ENCODE data around the gene DNAJC30.
"Not testable (repeated sequence)": the region's sequence is repeated elsewhere in the genome, so short reads cannot be mapped to it uniquely, and the experiment has no call there.

The DNAJC30 gene

GRCh38 chr7:73683056-73683787 is at the start of gene DNAJC30, which contains the start of gene BUD23:
DNAJC30 (minus strand) TSS chr7:73683453; CDS start chr7:73683423, 30 bp downstream.
BUD23 (plus strand) TSS chr7:73683597; CDS start chr7:73683626, 29 bp downstream.
- DNase-seq (ENCODE audit: low spot score) = peak; percentile 99

- DNase-seq (ENCODE audit: low spot score) = no peak
Observed at GRCh38 chr7:73732397-73732796, 49.1 kb upstream of the DNAJC30 start.

- no peak for DNase-seq (ENCODE audit: low spot score)
Observed at GRCh38 chr7:73730485-73730884, 47.2 kb upstream of the DNAJC30 start.

DNA sequence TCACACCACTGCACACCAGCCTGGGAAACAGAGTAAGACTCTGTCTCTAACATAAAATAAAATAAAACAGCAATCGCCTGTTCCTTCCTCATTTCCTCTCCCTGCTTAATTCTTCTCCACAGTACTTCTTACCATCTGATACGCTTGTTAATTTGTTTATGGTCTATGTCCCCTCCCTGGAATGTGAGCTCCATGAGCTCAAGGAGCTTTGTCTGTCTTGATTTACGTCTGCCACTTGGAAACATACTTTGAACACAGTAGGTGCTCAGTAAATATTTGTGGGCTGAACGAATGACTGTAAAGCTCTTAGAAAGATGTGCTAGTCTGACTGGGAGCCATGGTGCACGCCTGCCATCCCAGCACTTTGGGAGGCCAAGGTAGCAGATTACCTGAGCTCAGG is 45.3 kb upstream of the DNAJC30 start:
- no peak for DNase-seq (ENCODE audit: low spot score)

- no peak for DNase-seq (ENCODE audit: low spot score)
Observed at GRCh38 chr7:73727952-73728351, 44.7 kb upstream of the DNAJC30 start.

GRCh38 chr7:73726083-73726466 is 42.8 kb upstream of the DNAJC30 start:
- no peak for DNase-seq (ENCODE audit: low spot score)

- DNase-seq (ENCODE audit: low spot score) = no peak
Observed at GRCh38 chr7:73723813-73724212, 40.6 kb upstream of the DNAJC30 start.

DNA sequence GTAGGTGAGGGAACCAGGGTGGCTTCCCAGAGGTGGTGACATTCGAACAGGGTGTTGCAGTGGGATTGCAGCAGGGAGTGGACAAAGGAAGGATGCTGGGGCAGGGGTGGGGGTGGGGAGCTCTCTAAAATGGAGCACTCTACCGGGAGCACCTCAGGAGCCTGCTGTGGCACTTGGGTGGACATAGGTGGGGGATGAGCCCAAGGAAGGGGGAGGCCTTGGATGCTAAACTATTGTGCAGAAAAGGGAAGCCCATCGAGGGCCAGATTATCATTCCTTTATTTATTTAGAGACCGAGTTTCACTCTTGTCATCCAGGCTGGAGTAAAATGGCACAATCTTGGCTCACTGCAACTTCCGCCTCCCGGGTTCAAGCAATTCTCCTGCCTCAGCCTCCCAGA is 39.5 kb upstream of the DNAJC30 start:
- no peak for DNase-seq (ENCODE audit: low spot score)

DNA sequence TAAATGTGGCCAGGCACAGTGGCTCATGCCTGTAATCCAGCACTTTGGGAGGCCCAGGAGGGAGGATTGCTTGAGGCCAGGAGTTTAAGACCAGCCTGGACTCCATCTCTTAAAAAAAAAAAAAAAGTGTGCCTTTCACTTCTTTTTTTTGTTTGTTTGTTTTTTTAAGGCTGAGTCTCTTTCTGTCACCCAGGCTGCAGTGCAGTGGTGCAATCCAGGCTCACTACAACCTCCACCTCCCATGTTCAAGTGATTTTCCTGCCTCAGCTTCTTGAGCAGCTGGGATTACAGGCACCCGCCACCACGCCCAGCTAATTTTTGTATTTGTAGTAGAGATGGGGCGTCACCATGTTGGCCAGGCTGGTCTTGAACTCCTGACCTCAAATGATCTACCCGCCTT is 38.9 kb upstream of the DNAJC30 start:
- DNase-seq (ENCODE audit: low spot score) = not testable (repeated sequence)

DNA sequence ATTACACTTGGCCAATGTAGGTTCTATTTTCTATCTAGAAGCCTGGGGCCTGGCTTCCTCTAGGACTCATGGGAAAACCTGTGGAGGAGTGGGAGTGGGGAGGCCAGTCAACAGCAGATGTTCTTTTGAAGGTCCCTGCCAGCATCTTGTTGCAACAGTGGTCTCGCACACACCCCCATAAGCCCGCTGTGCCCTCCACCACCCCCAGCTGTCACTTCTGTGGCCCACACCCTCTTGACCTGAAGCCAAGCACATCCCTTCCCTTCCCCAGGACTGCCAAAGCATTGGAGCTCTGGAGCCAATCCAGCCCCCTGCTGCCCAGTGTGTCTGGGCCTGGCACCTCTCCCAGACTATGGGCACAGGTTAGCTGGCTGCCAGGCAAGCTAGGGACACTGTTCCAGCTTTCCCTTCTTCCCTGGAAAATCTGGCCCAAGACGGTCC is 38.1 kb upstream of the DNAJC30 start:
- no peak for DNase-seq (ENCODE audit: low spot score)

GRCh38 chr7:73720443-73720842 is 37.2 kb upstream of the DNAJC30 start:
- not testable (repeated sequence) for DNase-seq (ENCODE audit: low spot score)

- no peak for DNase-seq (ENCODE audit: low spot score)
Observed at GRCh38 chr7:73719806-73720169, 36.5 kb upstream of the DNAJC30 start.

DNA sequence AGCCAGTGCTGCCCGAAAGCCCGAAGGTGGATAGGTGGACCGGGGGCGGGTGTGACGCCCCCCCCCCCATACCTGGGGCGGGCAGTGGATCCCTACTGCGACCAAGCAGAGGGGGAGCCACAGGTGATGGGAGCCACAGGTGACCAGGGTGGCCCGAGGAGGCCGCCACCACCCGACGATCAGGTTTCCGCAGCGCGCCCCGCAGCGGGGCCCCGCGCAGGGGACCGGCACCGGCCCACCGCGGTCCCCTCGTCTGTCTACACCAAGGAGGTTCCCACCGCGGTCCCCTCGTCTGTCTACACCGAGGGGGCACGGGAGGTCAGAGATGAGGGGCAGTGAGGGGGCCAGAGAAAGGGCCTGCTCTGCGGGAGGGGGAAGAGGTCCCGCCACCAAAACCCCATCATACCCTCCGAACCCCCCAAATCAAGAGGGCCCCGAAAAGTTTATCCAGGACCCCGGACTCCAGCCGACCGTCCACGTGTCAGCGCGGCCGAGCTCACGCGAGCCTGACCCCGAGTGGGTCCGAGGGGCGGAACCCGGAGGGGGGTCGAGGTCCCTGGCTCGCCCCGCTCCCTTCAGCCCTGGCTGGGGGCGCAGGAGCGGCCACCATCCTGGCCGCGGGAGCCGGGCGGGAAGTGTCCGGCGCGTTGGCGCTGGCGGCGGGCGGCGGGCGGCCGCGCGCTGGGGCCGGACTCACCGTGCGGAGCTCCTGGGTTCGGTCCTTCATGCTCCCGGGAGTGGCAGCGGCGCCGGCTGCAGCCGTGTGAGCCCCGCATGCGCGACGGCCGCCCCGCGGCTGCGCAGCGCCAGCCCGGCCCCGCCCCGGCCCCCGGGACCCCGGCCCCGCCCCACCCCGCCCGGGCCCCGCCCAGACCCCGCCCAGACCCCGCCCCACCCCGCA is 35.9 kb upstream of the DNAJC30 start, which contains the start of gene STX1A:
Gene STX1A (minus strand): TSS at position 765 of the 901 bp plus-strand sequence. CDS start 38 bp downstream, at position 727.
- DNase-seq (ENCODE audit: low spot score) = no peak

GRCh38 chr7:73718438-73718881 is 35.2 kb upstream of the DNAJC30 start:
- no peak for DNase-seq (ENCODE audit: low spot score)

- DNase-seq (ENCODE audit: low spot score) = no peak
Observed at GRCh38 chr7:73717991-73718405, 34.7 kb upstream of the DNAJC30 start.

- DNase-seq (ENCODE audit: low spot score) = no peak
Observed at GRCh38 chr7:73717025-73717807, 34.0 kb upstream of the DNAJC30 start.

- no peak for DNase-seq (ENCODE audit: low spot score)
Observed at GRCh38 chr7:73716318-73716890, 33.2 kb upstream of the DNAJC30 start.

GRCh38 chr7:73715648-73716317 is 32.5 kb upstream of the DNAJC30 start:
- no peak for DNase-seq (ENCODE audit: low spot score)

DNA sequence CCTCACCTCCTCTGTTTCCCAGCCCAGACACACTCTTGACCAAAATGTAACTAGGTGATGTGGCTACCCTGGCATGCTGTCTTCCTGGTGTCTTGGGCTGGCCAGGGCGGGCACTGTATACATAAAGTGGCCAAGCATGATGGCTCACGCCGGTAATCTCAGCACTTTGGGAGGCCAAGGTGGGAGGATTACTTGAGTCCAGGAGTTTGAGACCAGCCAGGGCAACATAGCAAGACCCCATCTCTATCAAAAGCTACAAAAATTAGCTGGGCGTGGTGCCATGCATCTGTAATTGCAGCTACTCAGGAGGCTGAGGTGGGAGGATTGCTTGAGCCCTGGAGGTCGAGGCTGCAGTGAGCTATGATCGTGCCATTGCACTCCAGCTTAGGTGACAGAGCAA is 30.1 kb upstream of the DNAJC30 start:
- not testable (repeated sequence) for DNase-seq (ENCODE audit: low spot score)

DNA sequence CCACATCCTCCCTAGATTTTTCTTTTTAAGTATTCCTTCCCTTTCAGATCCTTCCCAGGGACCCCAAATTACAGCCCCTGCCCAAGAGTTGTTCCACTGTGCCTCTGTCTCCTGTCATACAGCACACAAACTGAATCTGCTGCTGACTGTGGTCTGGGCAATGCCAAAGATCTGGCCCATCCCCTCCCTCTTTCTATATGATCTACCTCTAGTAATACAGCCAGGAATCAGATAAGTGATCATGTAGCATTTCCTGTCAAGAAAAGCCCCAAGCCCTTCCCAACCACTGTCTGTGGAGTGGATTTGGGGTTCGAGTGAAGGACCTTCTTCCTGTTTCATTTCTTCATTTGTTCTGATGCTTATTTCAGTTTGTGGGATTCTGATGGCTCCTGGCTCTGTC is 29.5 kb upstream of the DNAJC30 start:
- no peak for DNase-seq (ENCODE audit: low spot score)

DNA sequence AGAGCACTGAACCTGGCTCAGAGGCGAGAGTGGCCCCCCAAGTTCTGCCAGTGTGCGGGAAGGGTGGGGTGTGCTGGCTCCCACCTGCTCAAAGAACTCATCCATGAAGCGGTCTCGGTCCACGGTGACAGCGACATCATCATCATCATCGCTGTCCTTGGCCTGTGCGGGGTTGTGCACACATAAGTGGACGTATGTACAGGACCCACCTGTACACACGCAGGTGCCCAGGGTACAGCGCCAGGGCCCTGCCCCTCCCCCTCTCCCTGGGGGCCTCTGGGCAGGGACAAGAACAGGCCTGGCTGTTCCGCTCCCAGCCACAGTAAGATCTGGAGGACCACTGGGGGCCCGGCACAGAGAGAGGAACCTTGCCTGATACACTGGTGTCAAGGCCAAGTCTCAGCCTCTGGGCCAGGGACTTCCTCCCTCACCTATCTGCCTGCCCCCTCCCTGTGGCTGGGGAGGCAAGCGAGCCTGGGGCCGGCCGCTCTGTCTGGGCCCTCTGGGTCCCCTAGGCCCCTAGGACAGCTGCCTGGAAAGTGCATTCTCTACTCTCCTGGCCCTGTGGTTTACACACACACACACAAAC is 25.8 kb upstream of the DNAJC30 start:
- peak; percentile 59 for DNase-seq (ENCODE audit: low spot score)

All from left forelimb (tissue), 1 donor.